Measurements from ENCODE around the gene PTEN.

- TF ChIP-seq CTCF (conservative IDR thresholded peaks at IDR 0.05; ENCODE audit: low read length) (no peak), EZH2phosphoT487 (IDR thresholded peaks at IDR 0.05; ENCODE audit: borderline replicate concordance) (no peak)
These were observed 145.5 kb downstream of the PTEN start for GRCh38 chr10:88008866-88009470.
